BLaER1 (cell line): ENCODE measurements around the gene KLF12.
A peak's percentile ranks its signal among the peaks of the same experiment; 100 is the strongest.

Experiments
- H3K27ac ChIP-seq: shearing (Covaris generic); formaldehyde crosslinking; 2 replicates; pipeline ENCODE4 v1.8.1; 2022
- H3K27me3 ChIP-seq: shearing (Covaris generic); formaldehyde crosslinking; 2 replicates; pipeline ENCODE4 v1.8.1; 2022
- H3K36me3 ChIP-seq: shearing (Covaris generic); formaldehyde crosslinking; 2 replicates; pipeline ENCODE4 v1.8.1; 2022
- H3K4me1 ChIP-seq: shearing (Covaris generic); formaldehyde crosslinking; 2 replicates; pipeline ENCODE4 v1.8.1; 2022
- H3K4me2 ChIP-seq: shearing (Covaris generic); formaldehyde crosslinking; 2 replicates; pipeline ENCODE4 v1.8.1; 2022
- H3K4me3 ChIP-seq: shearing (Covaris generic); formaldehyde crosslinking; 2 replicates; pipeline ENCODE4 v1.8.1; 2022
- H3K9ac ChIP-seq: shearing (Covaris generic); formaldehyde crosslinking; 2 replicates; pipeline ENCODE4 v1.8.1; 2022
- H3K9me3 ChIP-seq: shearing (Covaris generic); formaldehyde crosslinking; 2 replicates; pipeline ENCODE4 v1.8.1; 2022
- H4K20me1 ChIP-seq: shearing (Covaris generic); formaldehyde crosslinking; 2 replicates; pipeline ENCODE4 v1.8.1; 2022
- Cebpa-rat ChIP-seq: shearing (Covaris generic); IDR thresholded peaks from 2 replicates; pipeline ENCODE4 v1.8.1; 2022

The KLF12 gene

DNA sequence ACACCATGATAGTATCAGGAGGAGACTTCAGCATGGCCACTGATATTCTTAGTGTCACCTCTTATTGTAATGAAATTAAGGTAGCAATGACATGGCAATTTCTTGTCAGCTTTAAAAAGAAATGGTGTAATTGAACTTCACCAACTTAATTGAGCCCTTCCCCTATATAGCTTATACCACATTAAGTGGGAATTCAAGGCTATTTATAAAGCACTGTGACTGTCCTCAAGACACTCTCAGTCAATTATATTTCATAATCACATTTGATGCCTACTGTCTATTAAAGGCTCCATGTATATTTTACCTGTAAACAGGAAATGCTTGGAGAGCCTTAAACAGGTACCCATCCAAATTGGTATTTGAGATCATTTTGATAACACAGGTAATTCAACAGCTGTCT is 28.3 kb downstream of the KLF12 start:
- Histone ChIP-seq H3K27ac (no peak overlapping the region), H3K36me3 (peaks cover 17% of the 10 kb centered on the region; the same call in 1 of the 2 replicates), H4K20me1 (no peaks in the 10 kb centered on the region), H3K4me3 (no peak overlapping the region), H3K4me1 (peaks cover 36% of the 10 kb centered on the region), H3K27me3 (no peaks in the 10 kb centered on the region), H3K4me2 (peak overlapping the region; percentile 61), H3K9ac (no peak overlapping the region), H3K9me3 (peaks cover 43% of the 10 kb centered on the region)
- TF ChIP-seq Cebpa-rat: no peak

DNA sequence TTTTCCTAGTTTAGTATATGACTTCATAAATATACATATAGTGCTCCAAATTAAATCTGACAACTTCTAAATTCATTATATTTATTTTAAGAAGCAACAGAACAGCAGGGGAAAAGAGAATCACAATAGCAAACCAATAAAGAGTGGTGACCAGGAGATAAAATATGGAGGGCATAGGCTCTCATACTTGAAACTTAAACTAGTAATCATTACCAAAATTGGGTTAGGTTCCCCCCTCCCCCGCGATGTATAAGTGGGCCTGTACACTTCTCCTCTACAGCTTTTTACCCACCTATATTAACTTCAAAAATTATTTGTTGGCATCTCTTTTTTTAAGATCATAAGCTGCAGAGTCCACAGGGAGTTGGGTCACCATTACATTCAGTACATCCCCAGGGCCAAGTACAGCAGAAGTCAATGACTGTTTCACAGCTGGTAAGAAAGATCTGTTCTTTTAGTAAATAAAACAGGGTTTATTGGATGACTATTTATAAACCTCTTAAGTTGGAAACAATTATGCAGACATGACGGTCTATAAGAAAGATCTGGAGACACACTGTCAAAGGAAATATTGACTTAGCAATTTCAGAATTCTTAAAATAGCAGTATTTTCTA is 29.4 kb downstream of the KLF12 start:
- Histone ChIP-seq H3K27ac (no peak overlapping the region), H3K4me2 (peak overlapping the region; percentile 54), H3K36me3 (peaks cover 11% of the 10 kb centered on the region; the same call in 1 of the 2 replicates), H4K20me1 (0 out of 2 replicates have a peak, but pooled peaks cover 6% of the 10 kb centered on the region), H3K4me1 (peaks cover 36% of the 10 kb centered on the region), H3K9ac (no peak overlapping the region), H3K9me3 (peaks cover 36% of the 10 kb centered on the region), H3K4me3 (no peak overlapping the region), H3K27me3 (no peaks in the 10 kb centered on the region)
- no peak for TF ChIP-seq Cebpa-rat

DNA sequence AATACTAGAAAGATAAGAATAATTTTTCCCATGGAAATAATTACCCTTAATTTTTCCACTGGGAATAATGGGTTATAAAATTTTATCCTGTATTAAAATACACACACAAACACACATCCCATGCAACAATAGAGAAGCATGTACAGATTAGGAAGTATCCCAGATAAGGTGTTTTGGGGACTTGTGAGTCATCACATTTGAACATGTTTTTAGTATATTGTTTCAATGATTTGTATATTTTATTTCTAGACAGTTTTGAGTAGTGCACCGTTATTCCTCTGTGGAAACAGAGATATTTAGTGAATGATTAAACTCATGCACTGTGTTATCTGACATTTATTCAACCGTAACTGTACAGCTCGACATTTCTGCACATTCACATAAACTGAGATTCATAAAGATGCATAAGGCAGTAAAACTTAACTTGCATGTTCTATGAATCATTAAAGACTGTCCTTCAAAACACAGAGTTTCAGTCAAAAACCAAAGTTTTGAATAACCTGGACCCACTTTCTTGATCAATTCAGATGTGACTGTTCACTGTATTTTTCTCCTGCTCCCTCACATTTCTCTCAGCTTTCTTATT is 30.1 kb downstream of the KLF12 start:
- Histone ChIP-seq H3K36me3 (peaks cover 11% of the 10 kb centered on the region; the same call in 1 of the 2 replicates), H3K4me2 (peak overlapping the region; percentile 54), H3K27me3 (no peaks in the 10 kb centered on the region), H3K9me3 (peaks cover 33% of the 10 kb centered on the region), H3K27ac (no peak overlapping the region), H3K4me1 (peaks cover 36% of the 10 kb centered on the region), H3K4me3 (no peak overlapping the region), H3K9ac (no peak overlapping the region), H4K20me1 (0 out of 2 replicates have a peak, but pooled peaks cover 10% of the 10 kb centered on the region)
- TF ChIP-seq Cebpa-rat: no peak

DNA sequence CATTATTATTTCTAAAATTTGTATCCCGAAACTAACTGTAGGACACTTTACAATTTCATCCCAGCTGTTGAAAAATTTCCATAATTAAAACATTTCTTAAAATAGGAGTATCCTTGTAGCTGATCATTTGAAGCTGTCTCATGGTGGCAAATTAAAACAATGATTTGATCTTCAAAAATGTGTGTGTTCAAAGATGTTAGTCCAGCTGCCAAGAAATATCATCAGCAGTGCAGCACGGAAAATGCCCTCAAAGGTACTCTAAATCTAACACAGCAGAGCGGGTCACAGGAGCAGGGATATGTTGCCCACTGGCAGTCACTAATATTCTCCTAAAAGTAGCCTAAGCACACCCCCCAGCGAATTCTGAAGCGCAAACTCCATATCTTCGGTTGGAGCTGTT is 31.0 kb downstream of the KLF12 start:
- Histone ChIP-seq H4K20me1 (0 out of 2 replicates have a peak, but pooled peaks cover 10% of the 10 kb centered on the region), H3K27me3 (no peaks in the 10 kb centered on the region), H3K9ac (no peak overlapping the region), H3K9me3 (peaks cover 33% of the 10 kb centered on the region), H3K27ac (no peak overlapping the region), H3K4me2 (no peak overlapping the region), H3K36me3 (peaks cover 11% of the 10 kb centered on the region; the same call in 1 of the 2 replicates), H3K4me3 (no peak overlapping the region), H3K4me1 (peaks cover 36% of the 10 kb centered on the region)
- no peak for TF ChIP-seq Cebpa-rat

DNA sequence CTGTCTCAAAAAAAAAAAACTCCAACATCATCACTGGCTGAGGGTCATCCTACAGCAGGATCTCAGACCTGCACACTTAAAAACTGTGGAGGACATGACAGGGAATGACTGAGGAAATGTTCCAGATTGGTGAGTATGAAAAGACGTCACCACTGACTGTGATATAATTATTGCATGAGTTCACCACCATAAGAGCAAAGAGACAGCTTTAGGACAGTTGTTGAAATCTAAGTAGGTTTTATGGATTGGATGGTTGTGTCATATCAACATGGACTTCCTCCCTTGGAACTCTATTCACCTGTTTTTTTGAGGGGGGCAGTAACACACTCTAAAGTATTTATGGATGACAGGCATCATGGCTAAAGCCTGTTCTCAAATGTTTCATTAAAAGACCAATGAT is 31.5 kb downstream of the KLF12 start:
- no peak for TF ChIP-seq Cebpa-rat
- Histone ChIP-seq H3K4me1 (peaks cover 36% of the 10 kb centered on the region), H3K27ac (no peak overlapping the region), H4K20me1 (0 out of 2 replicates have a peak, but pooled peaks cover 10% of the 10 kb centered on the region), H3K9ac (no peak overlapping the region), H3K9me3 (peaks cover 32% of the 10 kb centered on the region), H3K4me3 (no peak overlapping the region), H3K27me3 (no peaks in the 10 kb centered on the region), H3K36me3 (peaks cover 11% of the 10 kb centered on the region; the same call in 1 of the 2 replicates), H3K4me2 (no peak overlapping the region)

DNA sequence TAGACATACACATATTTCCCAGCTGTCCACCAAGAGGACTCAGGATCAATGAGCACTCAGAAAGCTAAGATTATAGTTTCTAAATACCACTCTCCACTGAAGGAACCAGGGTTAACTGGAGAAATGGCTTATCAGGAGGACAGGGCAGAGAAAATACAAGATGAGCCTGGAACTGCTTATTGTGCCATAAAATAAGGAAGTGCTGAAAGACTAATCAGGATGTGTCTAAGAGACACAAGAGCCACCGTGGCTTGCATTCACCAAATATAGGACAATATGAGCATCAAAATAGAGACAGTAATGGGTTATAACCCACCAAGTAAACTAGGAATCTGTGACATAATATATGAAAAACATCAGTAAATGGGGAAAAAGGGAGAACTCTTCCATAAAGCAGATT is 32.8 kb downstream of the KLF12 start:
- Histone ChIP-seq H3K27me3 (no peaks in the 10 kb centered on the region), H3K9ac (no peak overlapping the region), H3K9me3 (peaks cover 22% of the 10 kb centered on the region), H3K27ac (no peak overlapping the region), H3K4me1 (peaks cover 36% of the 10 kb centered on the region), H3K4me3 (no peak overlapping the region), H3K4me2 (0 out of 2 replicates have a peak overlapping the region, but pooled peaks have one; percentile 3), H3K36me3 (peaks cover 11% of the 10 kb centered on the region; the same call in 1 of the 2 replicates), H4K20me1 (0 out of 2 replicates have a peak, but pooled peaks cover 10% of the 10 kb centered on the region)
- TF ChIP-seq Cebpa-rat: no peak

DNA sequence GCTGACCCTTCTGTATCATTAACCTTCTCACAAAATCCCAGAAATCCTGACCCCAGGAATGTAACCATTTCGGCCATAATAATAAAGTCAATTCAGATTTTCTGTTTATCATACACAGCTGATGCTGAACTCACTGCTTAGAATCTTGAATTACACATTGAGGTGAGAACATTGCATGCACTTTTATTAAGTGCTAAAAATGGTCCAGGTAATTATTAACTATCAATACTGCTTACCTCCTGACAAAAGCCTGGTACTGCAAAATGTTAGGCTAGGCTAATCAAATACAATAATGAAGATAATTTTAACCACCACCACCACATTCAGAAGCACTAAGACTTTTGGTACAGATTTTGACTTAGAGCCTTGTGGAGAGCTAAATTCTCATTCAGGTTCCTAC is 36.1 kb downstream of the KLF12 start:
- no peak overlapping the region for H3K4me3 ChIP-seq
- no peak overlapping the region for H3K4me2 ChIP-seq

DNA sequence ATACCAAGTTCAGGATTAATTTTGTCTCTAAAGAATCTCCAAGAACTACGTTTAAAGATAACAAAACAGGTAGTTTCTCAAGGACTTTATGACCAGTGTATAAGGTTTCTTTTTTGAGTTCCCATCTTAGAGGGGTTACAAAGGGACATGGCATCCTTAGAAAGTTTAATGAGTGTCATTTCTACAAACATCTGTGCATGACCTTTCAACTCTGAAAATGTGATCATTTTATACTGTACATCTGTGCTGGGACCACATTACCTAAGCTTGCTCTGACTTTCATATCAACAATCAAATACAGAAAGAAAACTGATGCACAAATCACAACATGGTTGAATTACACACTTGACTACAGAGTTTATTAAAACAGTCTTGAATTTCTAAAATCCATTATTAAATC is 37.1 kb downstream of the KLF12 start:
- no peak for TF ChIP-seq Cebpa-rat
- peaks cover 14% of the 10 kb centered on the region for H3K9me3 ChIP-seq
- peaks cover 29% of the 10 kb centered on the region; the same call in 1 of the 2 replicates for H4K20me1 ChIP-seq
- H3K4me2 ChIP-seq: no peak overlapping the region
- peaks cover 3% of the 10 kb centered on the region; the same call in 1 of the 2 replicates for H3K36me3 ChIP-seq
- no peak overlapping the region for H3K27ac ChIP-seq
- no peak overlapping the region for H3K9ac ChIP-seq
- no peaks in the 10 kb centered on the region for H3K27me3 ChIP-seq
- no peak overlapping the region for H3K4me3 ChIP-seq
- H3K4me1 ChIP-seq: peaks cover 24% of the 10 kb centered on the region

More for the DNA sequence above, 36.1 kb downstream of the KLF12 start:
- Histone ChIP-seq H3K27me3 (no peaks in the 10 kb centered on the region), H3K27ac (no peak overlapping the region), H3K4me1 (peaks cover 15% of the 10 kb centered on the region), H3K9ac (no peak overlapping the region), H4K20me1 (peaks cover 21% of the 10 kb centered on the region; the same call in 1 of the 2 replicates), H3K9me3 (peaks cover 22% of the 10 kb centered on the region), H3K36me3 (peaks cover 11% of the 10 kb centered on the region; the same call in 1 of the 2 replicates)
- TF ChIP-seq Cebpa-rat: no peak

DNA sequence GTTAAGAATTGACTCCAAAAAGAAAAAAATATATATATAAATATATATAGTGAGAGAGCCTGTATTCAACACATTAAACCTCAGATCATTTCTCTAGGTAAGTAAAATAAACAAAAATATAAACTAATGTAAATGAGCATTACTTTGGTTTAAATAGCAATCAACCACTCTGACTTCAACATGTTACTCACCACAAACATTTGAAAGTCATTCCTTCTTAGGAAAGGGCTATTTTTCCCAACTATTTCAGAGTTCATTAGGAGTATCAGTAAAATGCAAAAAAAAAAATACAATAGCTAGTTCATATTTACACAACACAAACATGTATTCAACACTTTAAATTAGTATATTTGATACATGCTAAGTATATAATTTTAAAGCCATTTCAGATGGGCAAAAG is 40.5 kb downstream of the KLF12 start:
- H3K4me1 ChIP-seq: peaks cover 14% of the 10 kb centered on the region
- H3K27me3 ChIP-seq: no peaks in the 10 kb centered on the region
- no peaks in the 10 kb centered on the region; the same call in 1 of the 2 replicates for H3K9me3 ChIP-seq
- no peak overlapping the region for H3K4me3 ChIP-seq
- no peak overlapping the region for H3K4me2 ChIP-seq
- no peak overlapping the region for H3K27ac ChIP-seq
- TF ChIP-seq Cebpa-rat: no peak
- H3K36me3 ChIP-seq: peaks cover 4% of the 10 kb centered on the region; the same call in 1 of the 2 replicates
- H4K20me1 ChIP-seq: peaks cover 19% of the 10 kb centered on the region; the same call in 1 of the 2 replicates
- no peak overlapping the region for H3K9ac ChIP-seq

DNA sequence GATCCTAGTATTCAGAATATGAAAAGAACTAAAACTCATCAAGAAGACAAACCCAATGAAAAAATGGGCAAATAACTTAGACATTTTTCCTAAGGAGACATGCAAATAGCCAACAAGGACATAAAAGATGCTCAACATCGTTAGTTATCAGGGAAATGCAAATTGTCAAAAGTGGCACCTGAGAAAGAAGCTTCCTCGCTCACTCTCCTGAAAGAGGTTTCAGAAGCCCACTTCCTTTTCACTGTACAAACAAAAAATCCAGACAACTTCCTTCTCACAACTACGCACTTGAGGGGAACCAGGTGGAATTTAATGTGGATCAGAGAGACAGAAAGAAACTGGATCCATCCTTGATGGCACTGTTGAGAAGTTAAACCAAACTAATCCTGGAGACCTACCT is 41.5 kb downstream of the KLF12 start:
- Histone ChIP-seq H3K9ac (no peak overlapping the region), H3K27ac (no peak overlapping the region), H3K4me2 (peak overlapping the region; percentile 15), H3K4me1 (peaks cover 14% of the 10 kb centered on the region), H3K36me3 (peaks cover 4% of the 10 kb centered on the region; the same call in 1 of the 2 replicates), H3K27me3 (no peaks in the 10 kb centered on the region), H3K4me3 (no peak overlapping the region), H4K20me1 (peaks cover 19% of the 10 kb centered on the region; the same call in 1 of the 2 replicates), H3K9me3 (no peaks in the 10 kb centered on the region; the same call in 1 of the 2 replicates)
- no peak for TF ChIP-seq Cebpa-rat
